ENCODE data around the gene KRTAP23-1.

DNA sequence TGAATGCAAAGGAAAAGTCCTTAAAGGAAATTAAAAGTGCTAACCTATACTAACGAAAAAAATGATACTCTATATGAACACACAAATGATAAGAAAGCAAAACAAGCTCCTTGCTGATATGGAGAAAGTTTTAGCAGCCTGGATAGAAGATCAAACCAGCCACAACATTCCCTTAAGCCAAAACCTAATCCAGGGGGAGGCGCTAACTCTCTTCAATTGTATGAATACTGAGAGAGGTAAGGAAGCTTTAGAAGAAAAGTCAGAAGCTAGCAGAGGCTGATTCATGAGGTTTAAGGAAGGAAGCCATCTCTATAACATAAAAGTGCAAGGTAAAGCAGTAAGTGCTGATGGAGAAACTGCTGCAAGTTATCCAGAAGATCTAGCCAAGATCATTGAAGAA lies 3.4 kb downstream of the KRTAP23-1 start:
- TF ChIP-seq CTCF (IDR thresholded peaks at IDR 0.05) (no peak), POLR2AphosphoS5 (IDR thresholded peaks at IDR 0.05) (no peak)

Data from esophagus muscularis mucosa (tissue), 3 donors.